PC-3 (cell line): ENCODE data around the gene SAP30BP. TPM values are rescaled to one million over a fixed set of nuclear protein-coding genes. Genes with fewer than 3 reads are reported as not detected.

Experiments
- ATAC-seq: fragments of 200-7000 bp; cut with Tn5 transposase; 2 replicates; pipeline ENCODE4 v1.9.1; 2020; ENCODE audit warnings: mild to moderate bottlenecking, moderate library complexity
- BruUV-seq: library from RNA; stranded (reverse); fragments of 400-500 nt; replicated peaks from 2 replicates; lab custom pipeline; 2021; lab: Mats Ljungman, UMichigan
- CTCF ChIA-PET: fragments of 300-600 bp; sonication (Branson Sonifier 250); formaldehyde crosslinking; loops from one replicate; lab custom pipeline; 2022; ENCODE audit warnings: antibody characterized with exemption; lab: Charles Lee
- POLR2A ChIA-PET: fragments of 300-600 bp; sonication (Branson Sonifier 250); formaldehyde crosslinking; loops from one replicate; lab custom pipeline; 2022; ENCODE audit warnings: antibody characterized with exemption; ENCODE audit not compliant: unreplicated experiment; lab: Charles Lee
- DNase-seq: peaks from one replicate; pipeline ENCODE4 v3.0.0-alpha.2; 2015
- H2AFZ ChIP-seq: fragments of 300-600 bp; sonication (generic); 2 replicates; pipeline ENCODE4 v1.6.0; 2016; ENCODE audit warnings: antibody characterized with exemption, low read length
- H3F3A ChIP-seq: fragments of 300-600 bp; sonication (generic); one replicate; pipeline ENCODE4 v1.6.0; 2017; ENCODE audit warnings: antibody characterized with exemption, low read length, control low read depth, mild to moderate bottlenecking; ENCODE audit not compliant: unreplicated experiment
- H3K27ac ChIP-seq: fragments of 300-600 bp; sonication (generic); 2 replicates; pipeline ENCODE4 v1.5.1; 2016; ENCODE audit warnings: mild to moderate bottlenecking, low read length
- H3K27me3 ChIP-seq: fragments of 300-600 bp; sonication (generic); 2 replicates; pipeline ENCODE4 v1.6.1; 2016; ENCODE audit warnings: low read length, mixed read lengths
- H3K36me3 ChIP-seq: fragments of 300-600 bp; sonication (generic); 2 replicates; pipeline ENCODE4 v1.6.1; 2016; ENCODE audit warnings: low read depth, mixed run types, low read length, mixed read lengths
- H3K4me1 ChIP-seq: fragments of 300-600 bp; sonication (generic); 2 replicates; pipeline ENCODE4 v1.5.1; 2016; ENCODE audit warnings: low read length; ENCODE audit not compliant: insufficient read depth
- H3K4me2 ChIP-seq: fragments of 300-600 bp; sonication (generic); 2 replicates; pipeline ENCODE4 v1.6.0; 2016; ENCODE audit warnings: low read length
- H3K4me3 ChIP-seq: fragments of 300-600 bp; sonication (generic); 2 replicates; pipeline ENCODE4 v1.5.1; 2016; ENCODE audit warnings: mild to moderate bottlenecking, low read length, mixed read lengths
- H3K79me2 ChIP-seq: fragments of 300-600 bp; sonication (generic); 2 replicates; pipeline ENCODE4 v1.6.1; 2017; ENCODE audit warnings: low read length, mixed read lengths
- H3K9ac ChIP-seq: fragments of 300-600 bp; sonication (generic); 2 replicates; pipeline ENCODE4 v1.6.0; 2016; ENCODE audit warnings: mild to moderate bottlenecking, low read length
- H3K9me2 ChIP-seq: fragments of 300-600 bp; sonication (generic); replicated peaks from 2 replicates; pipeline ENCODE4 v1.6.1; 2016; ENCODE audit warnings: mixed run types, low read length, mixed read lengths
- H3K9me3 ChIP-seq: fragments of 300-600 bp; sonication (generic); 2 replicates; pipeline ENCODE4 v1.6.1; 2016; ENCODE audit warnings: low read length, mixed read lengths
- H4K20me1 ChIP-seq: fragments of 300-600 bp; sonication (generic); 2 replicates; pipeline ENCODE4 v1.6.1; 2016; ENCODE audit warnings: low read length, mixed read lengths
- EZH2 ChIP-seq: fragments of 300-600 bp; sonication (generic); IDR thresholded peaks from one replicate; pipeline ENCODE4 v1.6.1; 2017; ENCODE audit warnings: antibody characterized with exemption, mild to moderate bottlenecking, low read length; ENCODE audit not compliant: unreplicated experiment
- EZH2phosphoT487 ChIP-seq: fragments of 300-600 bp; sonication (generic); IDR thresholded peaks from 2 replicates; pipeline ENCODE4 v1.6.1; 2018; ENCODE audit warnings: mild to moderate bottlenecking, antibody characterized with exemption, low read length, borderline replicate concordance
- intact Hi-C: fragments of 100-400 bp; cut with micrococcal nuclease; formaldehyde crosslinking; loops from 2 replicates; pipeline ENCODE4 v1.9.0; 2023
- total RNA-seq: library from RNA; depleted of rRNA; stranded (reverse); fragments of >200 nt; gene quantifications from 2 replicates; pipeline ENCODE4 v1.2.3, GENCODE V29; 2014
- TF ChIP-seq, protein P1 (sequence below): fragments of 300-600 bp; sonication (generic); conservative IDR thresholded peaks from 2 replicates; pipeline ENCODE4 v1.5.1; 2017; ENCODE audit warnings: antibody characterized with exemption, low read depth, mild to moderate bottlenecking, low read length

The SAP30BP gene
- total RNA-seq, 1 experiment from 2014 or later, result 97.8 TPM

DNA sequence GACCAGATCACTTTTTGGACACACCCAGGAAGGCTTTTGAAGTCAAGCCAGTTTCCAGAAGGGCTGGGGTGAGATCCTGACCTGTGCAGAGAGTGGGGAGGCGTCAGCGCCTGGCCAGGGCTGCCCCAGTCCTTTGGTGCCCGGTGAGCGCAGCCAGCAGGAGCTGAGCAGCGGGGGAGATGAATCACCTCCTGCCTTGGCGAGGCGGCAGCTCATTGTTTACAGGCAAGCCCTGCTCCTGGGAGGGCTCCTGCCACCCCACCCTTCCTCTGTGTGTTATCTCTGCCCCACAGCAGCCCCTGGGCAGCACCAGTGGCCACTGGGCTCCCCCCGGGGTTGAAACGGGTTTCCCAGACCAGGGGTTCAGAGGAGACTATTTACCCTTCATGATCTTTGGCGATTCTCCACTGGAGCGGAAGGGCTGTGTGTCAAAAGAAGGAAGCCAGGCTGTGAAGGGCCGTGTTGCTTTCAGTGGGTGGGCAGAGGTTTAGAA lies 40.0 kb downstream of the SAP30BP start:
- peak; percentile 99 for ATAC-seq
- Histone ChIP-seq H3K36me3 (peaks cover 54% of the 10 kb centered on the region), H3K4me2 (peak overlapping the region; percentile 73), H4K20me1 (no peaks in the 10 kb centered on the region), H3K79me2 (no peaks in the 10 kb centered on the region), H3F3A (peaks cover 6% of the 10 kb centered on the region), H2AFZ (no peak overlapping the region), H3K9ac (peak overlapping the region; percentile 14), H3K4me3 (peak overlapping the region; percentile 16; the same call in 1 of the 2 replicates), H3K9me3 (no peaks in the 10 kb centered on the region), H3K4me1 (peaks cover 33% of the 10 kb centered on the region), H3K27me3 (no peaks in the 10 kb centered on the region), H3K9me2 (no peaks in the 10 kb centered on the region), H3K27ac (peak overlapping the region; percentile 68)
- DNase-seq, result peak; percentile 94
- BruUV-seq, result no TSS peak
- POLR2A ChIA-PET, result interaction anchor here (0.6 to 1.3 kb wide), 4 partner anchors 14 to 535 kb away, joined by 3 to 7 read pairs (median 4); partner anchors contain the start of gene ITGB4
- intact Hi-C loops, result loop anchor here (1.0 to 2.0 kb wide), 2 partner anchors 14 to 28 kb away; partner anchors contain the start of gene ITGB4
- TF ChIP-seq EZH2phosphoT487 (no peak), EZH2 (no peak)
- TF ChIP-seq, protein P1, sequence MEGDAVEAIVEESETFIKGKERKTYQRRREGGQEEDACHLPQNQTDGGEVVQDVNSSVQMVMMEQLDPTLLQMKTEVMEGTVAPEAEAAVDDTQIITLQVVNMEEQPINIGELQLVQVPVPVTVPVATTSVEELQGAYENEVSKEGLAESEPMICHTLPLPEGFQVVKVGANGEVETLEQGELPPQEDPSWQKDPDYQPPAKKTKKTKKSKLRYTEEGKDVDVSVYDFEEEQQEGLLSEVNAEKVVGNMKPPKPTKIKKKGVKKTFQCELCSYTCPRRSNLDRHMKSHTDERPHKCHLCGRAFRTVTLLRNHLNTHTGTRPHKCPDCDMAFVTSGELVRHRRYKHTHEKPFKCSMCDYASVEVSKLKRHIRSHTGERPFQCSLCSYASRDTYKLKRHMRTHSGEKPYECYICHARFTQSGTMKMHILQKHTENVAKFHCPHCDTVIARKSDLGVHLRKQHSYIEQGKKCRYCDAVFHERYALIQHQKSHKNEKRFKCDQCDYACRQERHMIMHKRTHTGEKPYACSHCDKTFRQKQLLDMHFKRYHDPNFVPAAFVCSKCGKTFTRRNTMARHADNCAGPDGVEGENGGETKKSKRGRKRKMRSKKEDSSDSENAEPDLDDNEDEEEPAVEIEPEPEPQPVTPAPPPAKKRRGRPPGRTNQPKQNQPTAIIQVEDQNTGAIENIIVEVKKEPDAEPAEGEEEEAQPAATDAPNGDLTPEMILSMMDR, result no peak
- CTCF ChIA-PET, result interaction anchor here (0.6 to 1.6 kb wide), 11 partner anchors 12 to 171 kb away, joined by 3 to 7 read pairs (median 4); partner anchors contain the start of genes ITGB4, SMIM5 and TRIM47

GRCh38 chr17:75712446-75712845 lies 45.3 kb downstream of the SAP30BP start:
- Histone ChIP-seq H3K9ac (no peak overlapping the region), H3K9me2 (no peaks in the 10 kb centered on the region), H3K27me3 (no peaks in the 10 kb centered on the region), H3K36me3 (peaks cover 12% of the 10 kb centered on the region), H4K20me1 (no peaks in the 10 kb centered on the region), H3K4me2 (no peak overlapping the region), H3K4me1 (peaks cover 11% of the 10 kb centered on the region), H3K9me3 (no peaks in the 10 kb centered on the region), H2AFZ (no peak overlapping the region), H3F3A (no peaks in the 10 kb centered on the region), H3K27ac (no peak overlapping the region), H3K79me2 (no peaks in the 10 kb centered on the region), H3K4me3 (no peak overlapping the region)
- intact Hi-C loops, result no loop called here
- TF ChIP-seq, protein P1, result no peak
- TF ChIP-seq EZH2phosphoT487 (no peak), EZH2 (no peak)
- ATAC-seq (peak; percentile 67), DNase-seq (peak; percentile 40)
- CTCF ChIA-PET, result no interaction called here
- no TSS peak for BruUV-seq
- POLR2A ChIA-PET, result no interaction called here

DNA sequence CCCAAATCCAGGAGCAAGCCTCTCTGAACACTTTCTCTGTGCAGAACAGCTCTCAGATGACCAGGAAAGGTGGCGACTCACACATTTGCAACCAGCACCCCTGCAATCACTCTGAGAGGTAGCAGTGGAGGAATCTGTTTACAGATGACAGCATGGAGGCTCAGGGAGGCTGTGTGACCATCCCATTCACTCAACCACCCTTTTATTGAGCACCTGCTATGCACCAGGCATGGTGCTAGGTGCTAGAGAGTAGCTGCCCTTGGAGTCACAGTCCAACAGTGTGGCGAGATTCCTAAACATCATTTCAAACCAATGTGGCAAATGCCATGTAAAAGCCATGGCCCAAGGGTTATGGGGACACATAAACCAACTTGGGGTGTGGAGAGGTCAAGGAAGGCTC lies 52.6 kb downstream of the SAP30BP start:
- Histone ChIP-seq H3K79me2 (peaks cover 34% of the 10 kb centered on the region), H3F3A (no peaks in the 10 kb centered on the region), H3K4me2 (no peak overlapping the region), H3K9me2 (no peaks in the 10 kb centered on the region), H3K4me3 (no peak overlapping the region), H3K36me3 (peaks cover 7% of the 10 kb centered on the region; the same call in 1 of the 2 replicates), H3K9ac (no peak overlapping the region), H3K9me3 (no peaks in the 10 kb centered on the region), H3K27ac (no peak overlapping the region), H3K27me3 (no peaks in the 10 kb centered on the region), H2AFZ (no peak overlapping the region), H4K20me1 (0 out of 2 replicates have a peak, but pooled peaks cover 10% of the 10 kb centered on the region), H3K4me1 (peaks cover 30% of the 10 kb centered on the region)
- ChIA-PET POLR2A (interaction anchor here (1.9 kb wide), 1 partner anchor 13 kb away, joined by 7 read pairs; no protein-coding TSS in a partner anchor), CTCF (interaction anchor here (0.8 to 1.4 kb wide), 2 partner anchors 13 to 40 kb away, joined by 3 to 5 read pairs; no protein-coding TSS in a partner anchor)
- no TSS peak for BruUV-seq
- DNase-seq (peak; percentile 25), ATAC-seq (no peak)
- no peak for TF ChIP-seq EZH2
- TF ChIP-seq EZH2phosphoT487, result no peak
- TF ChIP-seq, protein P1, result no peak
- intact Hi-C loops, result loop anchor here (2.0 kb wide), 1 partner anchor 13 kb away; no protein-coding TSS in a partner anchor
